Kidney epithelial cell (primary cell): ENCODE measurements around the gene SLAIN2. TPM values are rescaled to one million over a fixed set of nuclear protein-coding genes. Genes with fewer than 3 reads are reported as not detected.

Experiments used
- DNase-seq: peaks from one replicate; pipeline ENCODE4 v3.0.0-alpha.2; 2010; ENCODE audit warnings: low read depth
- H3K27me3 ChIP-seq: 2 replicates; pipeline ENCODE4 v1.6.0; 2011; ENCODE audit warnings: low read length; ENCODE audit not compliant: control insufficient read depth, insufficient read depth
- H3K36me3 ChIP-seq: 2 replicates; pipeline ENCODE4 v1.5.1; 2011; ENCODE audit warnings: low read length; ENCODE audit not compliant: control insufficient read depth, insufficient read depth
- H3K4me3 ChIP-seq: 2 replicates; pipeline ENCODE4 v1.5.1; 2011; ENCODE audit warnings: low read depth, mild to moderate bottlenecking, control low read depth, low read length
- total RNA-seq: library from RNA; depleted of rRNA; stranded (reverse); fragments of >200 nt; gene quantifications from 2 replicates; pipeline ENCODE4 v1.2.3, GENCODE V29; 2015
- TF ChIP-seq, protein P1 (sequence below): IDR thresholded peaks from 2 replicates; pipeline ENCODE4 v1.5.1; 2011; ENCODE audit warnings: mild to moderate bottlenecking, moderate library complexity, low read length, control low read depth, inconsistent platforms; ENCODE audit not compliant: insufficient read depth, poor library complexity, severe bottlenecking

SLAIN2 gene
- total RNA-seq, 1 donor from 2014 or later = 104 TPM

DNA sequence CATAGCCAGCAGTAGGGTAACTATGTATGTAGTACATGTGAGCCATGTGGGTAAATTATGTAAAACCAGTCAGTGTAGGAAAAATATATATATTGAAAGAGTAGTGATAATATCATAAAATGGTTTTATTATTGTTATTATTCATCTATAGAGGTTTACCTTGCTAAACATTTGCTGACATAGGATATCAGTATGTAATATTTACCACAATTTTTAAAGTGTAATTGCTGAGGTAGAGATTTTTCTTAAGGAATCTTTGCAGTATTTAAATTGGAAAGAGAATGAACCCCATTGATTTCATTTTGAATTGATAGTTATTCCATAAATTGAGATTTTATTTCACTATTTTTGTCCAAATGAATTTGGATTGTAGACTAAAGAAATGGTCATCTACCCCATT, 27.1 kb downstream of the SLAIN2 start:
- TF ChIP-seq, protein P1, sequence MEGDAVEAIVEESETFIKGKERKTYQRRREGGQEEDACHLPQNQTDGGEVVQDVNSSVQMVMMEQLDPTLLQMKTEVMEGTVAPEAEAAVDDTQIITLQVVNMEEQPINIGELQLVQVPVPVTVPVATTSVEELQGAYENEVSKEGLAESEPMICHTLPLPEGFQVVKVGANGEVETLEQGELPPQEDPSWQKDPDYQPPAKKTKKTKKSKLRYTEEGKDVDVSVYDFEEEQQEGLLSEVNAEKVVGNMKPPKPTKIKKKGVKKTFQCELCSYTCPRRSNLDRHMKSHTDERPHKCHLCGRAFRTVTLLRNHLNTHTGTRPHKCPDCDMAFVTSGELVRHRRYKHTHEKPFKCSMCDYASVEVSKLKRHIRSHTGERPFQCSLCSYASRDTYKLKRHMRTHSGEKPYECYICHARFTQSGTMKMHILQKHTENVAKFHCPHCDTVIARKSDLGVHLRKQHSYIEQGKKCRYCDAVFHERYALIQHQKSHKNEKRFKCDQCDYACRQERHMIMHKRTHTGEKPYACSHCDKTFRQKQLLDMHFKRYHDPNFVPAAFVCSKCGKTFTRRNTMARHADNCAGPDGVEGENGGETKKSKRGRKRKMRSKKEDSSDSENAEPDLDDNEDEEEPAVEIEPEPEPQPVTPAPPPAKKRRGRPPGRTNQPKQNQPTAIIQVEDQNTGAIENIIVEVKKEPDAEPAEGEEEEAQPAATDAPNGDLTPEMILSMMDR = no peak
- Histone ChIP-seq H3K36me3 (no peaks in the 10 kb centered on the region), H3K27me3 (no peaks in the 10 kb centered on the region), H3K4me3 (no peak overlapping the region)
- DNase-seq = no peak

- DNase-seq = no peak
- Histone ChIP-seq H3K4me3 (no peak overlapping the region), H3K27me3 (no peaks in the 10 kb centered on the region), H3K36me3 (no peaks in the 10 kb centered on the region)
- TF ChIP-seq, protein P1 = no peak
Measured at GRCh38 chr4:48369248-48369647, 27.9 kb downstream of the SLAIN2 start.

DNA sequence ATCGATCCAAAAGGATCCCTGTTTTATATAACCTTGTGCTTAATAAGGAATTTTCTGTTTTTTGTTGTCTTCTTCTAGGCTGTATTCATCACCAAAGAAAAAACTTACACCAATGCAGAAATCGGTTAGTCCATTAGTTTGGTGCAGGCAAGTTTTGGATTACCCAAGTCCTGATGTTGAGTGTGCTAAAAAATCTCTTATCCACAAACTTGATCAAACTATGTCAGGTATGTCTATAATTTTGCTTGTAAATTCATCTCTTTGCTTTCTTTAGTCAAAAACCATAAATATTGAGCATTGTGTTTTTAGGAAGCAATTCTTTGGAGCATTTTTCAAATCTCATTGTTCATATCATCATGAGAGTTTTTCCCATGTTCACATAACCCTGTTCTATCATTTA, 28.4 kb downstream of the SLAIN2 start:
- no peak overlapping the region for H3K4me3 ChIP-seq

DNA sequence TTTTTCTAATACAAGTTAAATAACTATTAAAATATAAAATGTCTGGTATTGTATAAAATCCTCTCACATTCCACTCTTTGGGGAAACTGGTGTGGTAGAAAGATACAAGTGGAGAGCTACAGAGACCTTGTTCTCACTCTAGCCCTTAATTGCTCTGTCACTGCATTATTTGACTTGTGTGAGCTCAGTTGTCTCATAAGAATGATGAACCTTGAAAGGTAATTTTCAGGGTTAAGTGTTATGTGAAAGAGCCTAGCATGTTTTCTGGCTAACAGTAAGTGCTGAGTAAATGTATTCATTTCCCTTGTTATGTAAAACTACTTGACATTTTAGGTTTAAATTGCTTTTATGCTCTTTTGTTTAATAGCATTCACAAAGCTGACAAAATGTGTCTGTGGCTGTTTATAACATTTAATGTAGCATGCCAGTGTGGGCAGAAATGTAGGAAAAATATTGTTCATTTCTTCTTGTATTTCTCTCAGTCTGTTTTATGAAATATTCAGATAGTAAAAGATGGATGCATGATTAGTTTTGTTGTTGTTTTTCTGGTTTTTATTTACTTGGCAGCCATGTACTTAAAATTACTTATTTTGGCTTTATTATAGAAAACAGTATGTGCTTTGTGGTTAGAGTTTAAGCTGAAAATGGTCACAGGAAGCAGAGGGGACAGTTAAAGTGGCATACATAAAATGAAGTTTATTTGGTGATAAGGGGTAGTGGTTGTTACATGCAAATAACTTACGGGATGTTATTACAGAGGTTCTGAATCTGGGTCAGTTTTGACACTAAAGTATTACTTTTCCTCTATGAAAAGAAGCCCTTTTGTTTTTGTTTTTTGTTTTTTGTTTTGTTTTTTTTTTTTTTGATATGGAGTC, 29.2 kb downstream of the SLAIN2 start:
- Histone ChIP-seq H3K36me3 (no peaks in the 10 kb centered on the region), H3K4me3 (no peak overlapping the region), H3K27me3 (no peaks in the 10 kb centered on the region)
- no peak for DNase-seq
- TF ChIP-seq, protein P1 = no peak

More for the DNA sequence above, 28.4 kb downstream of the SLAIN2 start:
- no peak for DNase-seq
- TF ChIP-seq, protein P1 = no peak
- Histone ChIP-seq H3K36me3 (no peaks in the 10 kb centered on the region), H3K27me3 (no peaks in the 10 kb centered on the region)

- no peak overlapping the region for H3K4me3 ChIP-seq
- H3K27me3 ChIP-seq = no peaks in the 10 kb centered on the region
- no peaks in the 10 kb centered on the region for H3K36me3 ChIP-seq
- no peak for DNase-seq
- TF ChIP-seq, protein P1 = no peak
Measured at GRCh38 chr4:48372272-48372671, 30.9 kb downstream of the SLAIN2 start.
